K562 (cell line): ENCODE results near the gene ASB13. TPM values are rescaled to one million over a fixed set of nuclear protein-coding genes. Genes with fewer than 3 reads are reported as not detected.

Source experiments
- ATAC-seq: fragments of 200-7000 bp; cut with Tn5 transposase; 3 replicates; pipeline ENCODE4 v1.9.1; 2020; ENCODE audit warnings: moderate library complexity
- BruUV-seq: library from RNA; stranded (reverse); fragments of 400-500 nt; replicated peaks from 2 replicates; lab custom pipeline; 2021; lab: Mats Ljungman, UMichigan
- CTCF ChIA-PET: fragments of 300-600 bp; formaldehyde crosslinking; extraction: SDS; loops from one replicate; lab custom pipeline; 2021; ENCODE audit warnings: low intra/inter-chr PET ratio; lab: Yijun Ruan, JAX
- POLR2A ChIA-PET: fragments of 300-600, 350-650 bp; sonication (Branson Sonifier 250); formaldehyde crosslinking; extraction: SDS; loops from one replicate; lab custom pipeline; 2021; ENCODE audit warnings: antibody characterized with exemption, inconsistent platforms; lab: Yijun Ruan, JAX
- DNase-seq, 4 experiments: peaks; one replicate each; pipeline versions ENCODE4 v3.0.0 to v3.0.0-alpha.2; 2011 to 2018; ENCODE audit warnings: low spot score in 3 of 4, mixed read lengths in 3 of 4; ENCODE audit errors: extremely low read depth in 1 of 4
- FAIRE-seq: peaks from 2 replicates; lab custom pipeline; 2011; peaks lifted over from hg19 to GRCh38; lab: Jason Lieb, UNC
- H2AFZ ChIP-seq: 2 replicates; pipeline ENCODE4 v1.6.0; 2011; ENCODE audit warnings: low read depth, low read length, control low read depth, inconsistent platforms
- H3K27ac ChIP-seq: fragments of 200-600 bp; 3 replicates; pipeline ENCODE4 v1.8.0; 2011; ENCODE audit warnings: low read depth, mild to moderate bottlenecking, control low read depth, inconsistent platforms, low read length, moderate library complexity, mixed read lengths; ENCODE audit errors: extremely low read depth
- H3K27me3 ChIP-seq, 2 experiments: fragments of 300-600 bp in 1 of 2; 2 replicates in 1 of 2; 3 replicates in 1 of 2; pipeline versions ENCODE4 v1.6.0 to v1.8.0; 2011; ENCODE audit warnings: inconsistent platforms in 2 of 2, low read length in 2 of 2, mild to moderate bottlenecking in 1 of 2, mixed read lengths in 1 of 2, moderate library complexity in 1 of 2; ENCODE audit not compliant: control insufficient read depth in 2 of 2, insufficient read depth in 2 of 2
- H3K36me3 ChIP-seq: fragments of 300-600 bp; 3 replicates; pipeline ENCODE4 v1.8.0; 2011; ENCODE audit warnings: mild to moderate bottlenecking, low read length, inconsistent platforms; ENCODE audit not compliant: control insufficient read depth, insufficient read depth
- H3K4me1 ChIP-seq, 2 experiments: fragments of 200-600 bp in 1 of 2; replicated peaks in 1 of 2; 2 replicates in 1 of 2; 3 replicates in 1 of 2; pipeline versions ENCODE4 v1.5.1 to v1.8.0; 2011; ENCODE audit warnings: inconsistent platforms in 2 of 2, low read length in 2 of 2, mild to moderate bottlenecking in 1 of 2, mixed read lengths in 1 of 2, moderate library complexity in 1 of 2; ENCODE audit not compliant: control insufficient read depth in 2 of 2, insufficient read depth in 2 of 2
- H3K4me2 ChIP-seq: 2 replicates; pipeline ENCODE4 v1.6.1; 2011; ENCODE audit warnings: low read length, control low read depth, inconsistent platforms, mixed read lengths; ENCODE audit not compliant: insufficient read depth
- H3K4me3 ChIP-seq: fragments of 200-600 bp; sonication (generic), shearing (Covaris generic); 2 replicates; pipeline ENCODE4 v1.5.1; 2016; ENCODE audit warnings: control low read depth, inconsistent platforms
- H3K79me2 ChIP-seq: fragments of 200-600 bp; 3 replicates; pipeline ENCODE4 v1.8.0; 2011; ENCODE audit warnings: low read length, inconsistent platforms; ENCODE audit not compliant: control insufficient read depth, insufficient read depth
- H3K9ac ChIP-seq, 2 experiments: 2 replicates each; pipeline versions ENCODE4 v1.6.0 to v1.6.1; 2011; ENCODE audit warnings: low read depth in 2 of 2, low read length in 2 of 2, control low read depth in 1 of 2, inconsistent platforms in 1 of 2, mild to moderate bottlenecking in 1 of 2, mixed read lengths in 1 of 2; ENCODE audit not compliant: insufficient read depth in 1 of 2
- H3K9me1 ChIP-seq: one replicate; pipeline ENCODE4 v1.6.0; 2011; ENCODE audit warnings: inconsistent platforms, mild to moderate bottlenecking, low read length, moderate library complexity; ENCODE audit not compliant: control insufficient read depth, insufficient read depth
- H3K9me3 ChIP-seq: replicated peaks from 2 replicates; pipeline ENCODE4 v1.5.1; 2011; ENCODE audit warnings: low read depth, low read length, inconsistent platforms; ENCODE audit not compliant: control insufficient read depth, insufficient read depth
- H4K20me1 ChIP-seq: replicated peaks from 2 replicates; pipeline ENCODE4 v1.6.1; 2011; ENCODE audit warnings: low read length, inconsistent platforms, mixed read lengths; ENCODE audit not compliant: control insufficient read depth, insufficient read depth
- FOS ChIP-seq: IDR thresholded peaks from 3 replicates; pipeline ENCODE4 v1.6.1; 2011; ENCODE audit not compliant: insufficient read length; ENCODE audit errors: extremely low read depth
- GATAD2A ChIP-seq: fragments of 450-650 bp; IDR thresholded peaks from 2 replicates; pipeline ENCODE4 v1.6.1; 2017
- NFATC3 ChIP-seq: fragments of 450-650 bp; IDR thresholded peaks from 2 replicates; pipeline ENCODE4 v1.6.1; 2017; ENCODE audit warnings: mild to moderate bottlenecking
- NFYB ChIP-seq: IDR thresholded peaks from 2 replicates; pipeline ENCODE4 v1.6.1; 2011; ENCODE audit warnings: mild to moderate bottlenecking, moderate library complexity; ENCODE audit not compliant: insufficient read length; ENCODE audit errors: extremely low read depth
- NR2C2 ChIP-seq, 2 experiments: fragments of 200-800 bp in 1 of 2; sonication (Bioruptor generic) in 1 of 2; sonication (generic) in 1 of 2; formaldehyde crosslinking in 1 of 2; IDR thresholded peaks; 2 replicates each; pipeline versions ENCODE4 v1.6.1 to v1.8.0; 2016 to 2022; ENCODE audit warnings: mild to moderate bottlenecking in 1 of 2, missing compliant biosample characterization in 1 of 2, missing genetic modification characterization in 1 of 2, missing genetic modification reagents in 1 of 2
- POLR2AphosphoS2 ChIP-seq: IDR thresholded peaks from 2 replicates; pipeline ENCODE4 v1.6.1; 2012; ENCODE audit warnings: low read length, improper control_type of control experiment
- POLR2AphosphoS5 ChIP-seq: IDR thresholded peaks from 2 replicates; pipeline ENCODE4 v1.6.1; 2011; ENCODE audit warnings: mild to moderate bottlenecking, low read depth, low read length, moderate library complexity; ENCODE audit not compliant: control insufficient read depth, insufficient read depth
- PTBP1 ChIP-seq: fragments of 200-400 bp; formaldehyde crosslinking; IDR thresholded peaks from 2 replicates; pipeline ENCODE4 v1.6.1; 2017; ENCODE audit warnings: low read depth, low read length
- SMAD3 ChIP-seq: fragments of 450-650 bp; formaldehyde crosslinking; conservative IDR thresholded peaks from 2 replicates; pipeline ENCODE4 v1.4.0; 2020; ENCODE audit warnings: mild to moderate bottlenecking
- ZFP1 ChIP-seq: fragments of 450-650 bp; formaldehyde crosslinking; IDR thresholded peaks from 2 replicates; pipeline ENCODE4 v1.4.0; 2020; ENCODE audit warnings: mild to moderate bottlenecking, mixed read lengths
- ZNF124 ChIP-seq: sonication (generic); formaldehyde crosslinking; IDR thresholded peaks from 2 replicates; pipeline ENCODE4 v1.8.1; 2022; ENCODE audit warnings: missing genetic modification reagents
- ZNF175 ChIP-seq: fragments of 200-800 bp; sonication (Bioruptor generic); IDR thresholded peaks from 2 replicates; pipeline ENCODE4 v1.6.1; 2016; ENCODE audit warnings: low read depth, mild to moderate bottlenecking, missing genetic modification characterization, missing compliant biosample characterization
- ZNF274 ChIP-seq: IDR thresholded peaks from 2 replicates; pipeline ENCODE4 v1.6.1; 2011; ENCODE audit warnings: low read depth, mild to moderate bottlenecking, low read length, moderate library complexity, borderline replicate concordance
- WGBS: fragments of 100-300 bp; shearing (Covaris generic); methylation state at CpG from one replicate; pipeline ENCODE4 v1.1.6; 2016; ENCODE audit warnings: low coverage, mixed read lengths; ENCODE audit not compliant: insufficient coverage; ENCODE audit errors: missing lambda C conversion rate; 5-methylcytosine and 5-hydroxymethylcytosine counted together
- in situ Hi-C: fragments of 300-500 bp; cut with MboI; formaldehyde crosslinking; loops from 4 replicates; pipeline ENCODE4 v1.15.0; 2018; ENCODE audit warnings: inconsistent platforms, mixed read lengths
- intact Hi-C: fragments of 100-400 bp; cut with micrococcal nuclease; formaldehyde crosslinking; loops from 2 replicates; pipeline ENCODE4 v1.14.2; 2022
- polyA plus RNA-seq, 8 experiments: library from polyadenylated mRNA; depleted of rRNA in 4 of 8; stranded (reverse) in 5 of 8; unstranded in 3 of 8; fragments of >200 nt; fragmentation: Nextera tagmentation in 2 of 8; fragmentation: Illumina TruSeq in 1 of 8; extraction: Ambion mirVana in 2 of 8; extraction: Trizol in 1 of 8; gene quantifications; 2 replicates each; pipeline versions ENCODE4 v1.2.1 to v1.2.3, GENCODE V29; 2011 to 2014; ENCODE audit warnings: inconsistent platforms in 1 of 8, missing spikeins in 1 of 8
- total RNA-seq, 7 experiments: library from RNA; depleted of rRNA in 6 of 7; stranded (reverse); fragments of >200 nt in 6 of 7; fragmentation: Illumina TruSeq in 2 of 7; extraction: Trizol in 2 of 7; gene quantifications; 2 replicates each; pipeline versions ENCODE4 v1.2.1 to v1.2.3, GENCODE V29; 2011 to 2021; ENCODE audit warnings: low replicate concordance in 1 of 7

Gene ASB13
- total and polyA plus RNA-seq, 9 of the 15 experiments (the other 6 are each of a cell fraction or from before 2014, with no cell fraction given) = 5.2 to 28.8 (median 16.9) TPM

DNA sequence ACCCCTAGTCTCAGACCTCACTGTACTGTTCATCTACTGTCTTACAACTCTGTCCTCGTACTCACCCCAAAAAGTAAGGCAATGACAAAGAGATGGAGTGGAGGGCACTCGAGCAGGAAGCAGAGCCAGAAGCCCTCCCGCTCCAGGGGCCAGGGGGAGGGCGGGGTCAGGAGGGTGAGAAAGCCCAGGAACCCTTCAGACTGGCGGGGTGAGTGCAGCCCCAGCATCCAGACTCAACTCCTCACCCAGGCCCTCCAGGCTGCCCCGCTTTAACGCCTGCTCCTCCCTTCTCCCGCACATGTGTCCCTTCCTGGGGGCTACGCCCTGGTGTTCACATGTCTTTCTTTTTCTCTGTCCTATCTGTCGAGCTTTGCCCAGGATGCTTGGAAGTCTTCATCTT is 75.6 kb downstream of the ASB13 start:
- Histone ChIP-seq H3K27ac (no peak overlapping the region), H3K9ac (no peak overlapping the region; a peak in 1 of 4 replicates), H2AFZ (no peak overlapping the region), H3K36me3 (no peaks in the 10 kb centered on the region), H3K79me2 (no peaks in the 10 kb centered on the region), H3K4me3 (no peak overlapping the region), H3K9me3 (no peaks in the 10 kb centered on the region), H3K27me3 (no peaks in the 10 kb centered on the region), H3K4me2 (no peak overlapping the region), H3K9me1 (no peaks in the 10 kb centered on the region), H4K20me1 (no peaks in the 10 kb centered on the region), H3K4me1 (peaks cover 13 to 18% of the 10 kb centered on the region in 2 experiments; a peak in 4 of 5 replicates)
- FAIRE-seq (no peak), ATAC-seq (no peak), DNase-seq (no peak)
- 54% methylated on average over 10 of the region's 10 CpGs for WGBS
- POLR2A ChIA-PET = interaction anchor here (1.4 kb wide), 1 partner anchor 10 kb away, joined by 5 read pairs; no protein-coding TSS in a partner anchor
- TF ChIP-seq POLR2AphosphoS2 = no peak
- TF ChIP-seq GATAD2A = no peak
- TF ChIP-seq ZNF175 (CRISPR knock-in tag) = no peak
- no peak for TF ChIP-seq POLR2AphosphoS5
- no peak for TF ChIP-seq NR2C2 (CRISPR knock-in tag; IDR thresholded peaks at IDR 0.05)
- TF ChIP-seq NR2C2 (tag; IDR thresholded peaks at IDR 0.05) = no peak
- TF ChIP-seq PTBP1 = no peak
- TF ChIP-seq NFYB = no peak
- TF ChIP-seq ZNF274 = no peak
- no peak for TF ChIP-seq SMAD3 (CRISPR knock-in tag)
- TF ChIP-seq FOS = no peak
- no peak for TF ChIP-seq ZNF124 (CRISPR knock-in tag)
- no peak for TF ChIP-seq ZFP1 (CRISPR knock-in tag)
- TF ChIP-seq NFATC3 = no peak
- intact Hi-C loops (no loop called here), in situ Hi-C loops (no loop called here)
- CTCF ChIA-PET = no interaction called here
- BruUV-seq = no TSS peak
